WTC11 (cell line): ENCODE data around the gene METTL1. TPM values are rescaled to one million over a fixed set of nuclear protein-coding genes. Genes with fewer than 3 reads are reported as not detected.

Experiments
- ATAC-seq: fragments of 200-7000 bp; cut with Tn5 transposase; 2 replicates; pipeline ENCODE4 v1.10.0; 2021; ENCODE audit warnings: mild to moderate bottlenecking, moderate library complexity
- CTCF ChIA-PET: fragments of 300-600 bp; sonication (Branson Sonifier 250); formaldehyde crosslinking; loops from one replicate; lab custom pipeline; 2021; ENCODE audit warnings: antibody characterized with exemption; lab: Charles Lee
- POLR2A ChIA-PET: fragments of 350-600 bp; sonication (Branson Sonifier 250); formaldehyde crosslinking; loops from one replicate; lab custom pipeline; 2021; ENCODE audit warnings: antibody characterized with exemption; lab: Charles Lee
- DNase-seq: peaks from one replicate; pipeline ENCODE4 v3.0.0; 2021; ENCODE audit warnings: low spot score
- H3K27ac Mint-ChIP-seq: 2 replicates; pipeline ENCODE4 v1.8.0; 2021; ENCODE audit warnings: mixed read lengths
- H3K27me3 Mint-ChIP-seq: 2 replicates; pipeline ENCODE4 v1.8.0; 2021; ENCODE audit warnings: low read depth, mild to moderate bottlenecking, moderate library complexity, mixed read lengths
- H3K36me3 Mint-ChIP-seq: 2 replicates; pipeline ENCODE4 v1.8.0; 2021; ENCODE audit warnings: mixed read lengths
- H3K4me1 Mint-ChIP-seq: 2 replicates; pipeline ENCODE4 v1.8.0; 2022; ENCODE audit warnings: mixed read lengths
- H3K4me3 Mint-ChIP-seq: 2 replicates; pipeline ENCODE4 v1.8.0; 2021; ENCODE audit warnings: mild to moderate bottlenecking, moderate library complexity, mixed read lengths
- H3K9me3 Mint-ChIP-seq: 2 replicates; pipeline ENCODE4 v1.8.0; 2021; ENCODE audit warnings: mixed read lengths
- AR ChIP-seq: fragments of 250-450 bp; sonication (Bioruptor Pico); IDR thresholded peaks from 2 replicates; pipeline ENCODE4 v1.9.0; 2021; ENCODE audit warnings: mild to moderate bottlenecking
- CREB1 ChIP-seq: sonication (generic); formaldehyde crosslinking; IDR thresholded peaks from 2 replicates; pipeline ENCODE4 v1.8.0; 2023; ENCODE audit warnings: mild to moderate bottlenecking, missing genetic modification reagents
- CREM ChIP-seq: sonication (generic); formaldehyde crosslinking; IDR thresholded peaks from 2 replicates; pipeline ENCODE4 v1.8.1; 2022; ENCODE audit warnings: mild to moderate bottlenecking, missing genetic modification reagents, moderate library complexity
- ERG ChIP-seq: fragments of 250-450 bp; sonication (Bioruptor Pico); IDR thresholded peaks from 2 replicates; pipeline ENCODE4 v1.8.0; 2021; ENCODE audit warnings: mild to moderate bottlenecking
- GABPB1 ChIP-seq: sonication (generic); formaldehyde crosslinking; IDR thresholded peaks from 2 replicates; pipeline ENCODE4 v1.8.1; 2023; ENCODE audit warnings: mild to moderate bottlenecking, missing genetic modification reagents
- MLX ChIP-seq: sonication (generic); formaldehyde crosslinking; IDR thresholded peaks from 2 replicates; pipeline ENCODE4 v1.8.1; 2023; ENCODE audit warnings: mild to moderate bottlenecking, missing genetic modification reagents, moderate library complexity
- PRRX2 ChIP-seq: fragments of 250-450 bp; sonication (Bioruptor Pico); IDR thresholded peaks from 2 replicates; pipeline ENCODE4 v1.8.0; 2021; ENCODE audit warnings: mild to moderate bottlenecking
- TEAD4 ChIP-seq: sonication (generic); formaldehyde crosslinking; IDR thresholded peaks from 2 replicates; pipeline ENCODE4 v1.8.0; 2022; ENCODE audit warnings: mild to moderate bottlenecking, missing genetic modification reagents
- ZBTB21 ChIP-seq: sonication (generic); formaldehyde crosslinking; IDR thresholded peaks from 2 replicates; pipeline ENCODE4 v1.8.1; 2023; ENCODE audit warnings: mild to moderate bottlenecking, missing genetic modification reagents, borderline replicate concordance
- ZNF281 ChIP-seq: sonication (generic); formaldehyde crosslinking; IDR thresholded peaks from 2 replicates; pipeline ENCODE4 v1.8.0; 2023; ENCODE audit warnings: mild to moderate bottlenecking, missing genetic modification reagents
- ZNF317 ChIP-seq: sonication (generic); formaldehyde crosslinking; IDR thresholded peaks from 2 replicates; pipeline ENCODE4 v1.8.1; 2023; ENCODE audit warnings: low read depth, mild to moderate bottlenecking, moderate library complexity, missing genetic modification reagents, borderline replicate concordance
- ZNF396 ChIP-seq: fragments of 250-450 bp; sonication (Bioruptor Pico); IDR thresholded peaks from 2 replicates; pipeline ENCODE4 v1.8.0; 2021; ENCODE audit warnings: mild to moderate bottlenecking, moderate library complexity, borderline replicate concordance
- total RNA-seq: library from RNA; stranded (reverse); gene quantifications from 3 replicates; pipeline ENCODE4 v1.2.3, GENCODE V29; 2021

Gene METTL1
- total RNA-seq, 1 experiment from 2014 or later = 25.5 TPM

GRCh38 chr12:57744194-57744776 is 27.6 kb downstream of the METTL1 start:
- POLR2A ChIA-PET = interaction anchor here (0.9 to 1.8 kb wide), 7 partner anchors 8 to 291 kb away, joined by 3 to 12 read pairs (median 4); partner anchors contain the start of gene ATP23
- no peak; the same call in 1 of the 2 replicates for ATAC-seq

GRCh38 chr12:57743769-57744168 is 28.1 kb downstream of the METTL1 start:
- H3K36me3 Mint-ChIP-seq = peaks cover 27% of the 10 kb centered on the region
- H3K27ac Mint-ChIP-seq = no peak overlapping the region
- ChIA-PET POLR2A (interaction anchor here (1.0 to 1.8 kb wide), 2 partner anchors 8 to 13 kb away, joined by 4 to 12 read pairs; no protein-coding TSS in a partner anchor), CTCF (interaction anchor here (1.5 to 4.7 kb wide), 4 partner anchors 13 to 285 kb away, joined by 6 to 34 read pairs (median 20); partner anchors contain the start of gene GLI1)
- TF ChIP-seq PRRX2 (CRISPR knock-in tag) = no peak
- TF ChIP-seq TEAD4 (CRISPR knock-in tag) = no peak
- no peak for TF ChIP-seq ZBTB21 (CRISPR knock-in tag)
- no peak for TF ChIP-seq MLX (CRISPR knock-in tag)
- H3K27me3 Mint-ChIP-seq = peaks cover 57% of the 10 kb centered on the region
- peaks cover 20% of the 10 kb centered on the region for H3K4me1 Mint-ChIP-seq
- ATAC-seq (no peak), DNase-seq (no peak)
- peak overlapping the region; percentile 93 for H3K4me3 Mint-ChIP-seq
- no peaks in the 10 kb centered on the region; the same call in 1 of the 2 replicates for H3K9me3 Mint-ChIP-seq

More at GRCh38 chr12:57744194-57744776, 27.6 kb downstream of the METTL1 start:
- DNase-seq = peak; percentile 59
- TF ChIP-seq ZBTB21 (CRISPR knock-in tag) (peak; percentile 99), CREB1 (CRISPR knock-in tag) (0 out of 2 replicates have a peak, but pooled peaks have one; percentile 40), ZNF317 (CRISPR knock-in tag) (no peak), GABPB1 (0 out of 2 replicates have a peak, but pooled peaks have one; percentile 41), CREM (CRISPR knock-in tag) (peak; percentile 85), ZNF281 (CRISPR knock-in tag) (peak; percentile 55; the same call in 1 of the 2 replicates), ERG (CRISPR knock-in tag) (0 out of 2 replicates have a peak, but pooled peaks have one; percentile 43), AR (CRISPR knock-in tag) (no peak; the same call in 1 of the 2 replicates), ZNF396 (CRISPR knock-in tag) (no peak), PRRX2 (CRISPR knock-in tag) (no peak)
- CTCF ChIA-PET = interaction anchor here (1.1 to 4.7 kb wide), 7 partner anchors 12 to 519 kb away, joined by 3 to 34 read pairs (median 6); partner anchors contain the start of genes B4GALNT1 and GLI1
- H3K4me1 Mint-ChIP-seq = peaks cover 16% of the 10 kb centered on the region
- no peaks in the 10 kb centered on the region; the same call in 1 of the 2 replicates for H3K9me3 Mint-ChIP-seq
- peak overlapping the region; percentile 93 for H3K4me3 Mint-ChIP-seq
- peak overlapping the region; percentile 98 for H3K27ac Mint-ChIP-seq
- H3K36me3 Mint-ChIP-seq = peaks cover 32% of the 10 kb centered on the region
- H3K27me3 Mint-ChIP-seq = peaks cover 52% of the 10 kb centered on the region
